Endothelial cell of umbilical vein (primary cell): ENCODE results near the gene SHROOM2. TPM values are rescaled to one million over a fixed set of nuclear protein-coding genes. Genes with fewer than 3 reads are reported as not detected.
A peak's percentile ranks its signal among the peaks of the same experiment; 100 is the strongest.

Experiments
- BruUV-seq: library from RNA; stranded (reverse); fragments of 400-500 nt; replicated peaks from 2 replicates; lab custom pipeline; 2021; lab: Mats Ljungman, UMichigan
- CTCF ChIA-PET: fragments of 300-600, 350-600 bp; sonication (Branson Sonifier 250); formaldehyde crosslinking; loops from one replicate; lab custom pipeline; 2021; ENCODE audit warnings: antibody characterized with exemption, inconsistent platforms; lab: Charles Lee
- POLR2A ChIA-PET: fragments of 300-600, 350-600 bp; sonication (Branson Sonifier 250); formaldehyde crosslinking; loops from one replicate; lab custom pipeline; 2021; ENCODE audit warnings: antibody characterized with exemption, inconsistent platforms; lab: Charles Lee
- DNase-seq: peaks from one replicate; pipeline ENCODE4 v3.0.0-alpha.2; 2011; ENCODE audit warnings: low read depth, low spot score
- FAIRE-seq: peaks from 2 replicates; lab custom pipeline; 2011; peaks lifted over from hg19 to GRCh38; lab: Jason Lieb, UNC
- H2AFZ ChIP-seq: 2 replicates; pipeline ENCODE4 v1.6.0; 2012; ENCODE audit warnings: low read depth, low read length, control low read depth, inconsistent platforms
- H3K27ac ChIP-seq: 2 replicates; pipeline ENCODE4 v1.5.1; 2011; ENCODE audit warnings: low read depth, mild to moderate bottlenecking, control low read depth, low read length, moderate library complexity; ENCODE audit not compliant: insufficient read depth
- H3K27me3 ChIP-seq, 2 experiments: 2 replicates each; pipeline versions ENCODE4 v1.6.0 to v1.6.1; 2011; ENCODE audit warnings: low read length in 2 of 2, mixed read lengths in 1 of 2; ENCODE audit not compliant: control insufficient read depth in 2 of 2, insufficient read depth in 2 of 2
- H3K36me3 ChIP-seq, 2 experiments: 2 replicates in 1 of 2; 3 replicates in 1 of 2; pipeline ENCODE4 v1.5.1; 2011; ENCODE audit warnings: low read length in 2 of 2, mild to moderate bottlenecking in 1 of 2, moderate library complexity in 1 of 2; ENCODE audit not compliant: control insufficient read depth in 2 of 2, insufficient read depth in 2 of 2; ENCODE audit errors: extremely low read depth in 1 of 2
- H3K4me1 ChIP-seq: 3 replicates; pipeline ENCODE4 v1.5.1; 2011; ENCODE audit warnings: mild to moderate bottlenecking, low read length; ENCODE audit not compliant: control insufficient read depth, insufficient read depth; ENCODE audit errors: extremely low read depth
- H3K4me2 ChIP-seq: 2 replicates; pipeline ENCODE4 v1.6.1; 2011; ENCODE audit warnings: low read length, control low read depth, mixed read lengths; ENCODE audit not compliant: insufficient read depth
- H3K4me3 ChIP-seq, 3 experiments: fragments of 200-600 bp in 1 of 3; sonication (generic), shearing (Covaris generic) in 1 of 3; replicated peaks in 1 of 3; 2 replicates each; pipeline ENCODE4 v1.5.1; 2011 to 2016; ENCODE audit warnings: control low read depth in 3 of 3, low read length in 3 of 3, mild to moderate bottlenecking in 2 of 3, inconsistent platforms in 1 of 3, low read depth in 1 of 3, moderate library complexity in 1 of 3; ENCODE audit not compliant: insufficient read depth in 1 of 3
- H3K79me2 ChIP-seq: 2 replicates; pipeline ENCODE4 v1.6.0; 2012; ENCODE audit warnings: low read length, inconsistent platforms; ENCODE audit not compliant: control insufficient read depth, insufficient read depth
- H3K9ac ChIP-seq: replicated peaks from 2 replicates; pipeline ENCODE3; 2011; ENCODE audit warnings: low read length, control low read depth; ENCODE audit not compliant: insufficient read depth; ENCODE audit errors: extremely low read depth
- H3K9me1 ChIP-seq: replicated peaks from 3 replicates; pipeline ENCODE4 v1.6.0; 2011; ENCODE audit warnings: mild to moderate bottlenecking, low read length; ENCODE audit not compliant: control insufficient read depth, insufficient read depth; ENCODE audit errors: extremely low read depth
- H3K9me3 ChIP-seq: replicated peaks from 2 replicates; pipeline ENCODE4 v1.5.1; 2012; ENCODE audit warnings: low read length, inconsistent platforms; ENCODE audit not compliant: control insufficient read depth, insufficient read depth
- H4K20me1 ChIP-seq: replicated peaks from 2 replicates; pipeline ENCODE3; 2011; ENCODE audit warnings: mild to moderate bottlenecking, low read length; ENCODE audit not compliant: control insufficient read depth, insufficient read depth; ENCODE audit errors: extremely low read depth
- CTCF ChIP-seq, 2 donors: IDR thresholded peaks; 1 replicate in 1 of 2; 2 replicates in 1 of 2; pipeline ENCODE4 v1.5.1; 2011; ENCODE audit warnings: low read length in 2 of 2, mild to moderate bottlenecking in 2 of 2, moderate library complexity in 2 of 2, control low read depth in 1 of 2, inconsistent platforms in 1 of 2, low read depth in 1 of 2; ENCODE audit not compliant: insufficient read depth in 1 of 2; ENCODE audit errors: extremely low read depth in 1 of 2
- EZH2 ChIP-seq: IDR thresholded peaks from 2 replicates; pipeline ENCODE4 v1.6.1; 2012; ENCODE audit warnings: borderline replicate concordance, low read depth, mild to moderate bottlenecking, moderate library complexity, low read length, inconsistent platforms; ENCODE audit not compliant: severe bottlenecking
- FOS ChIP-seq: IDR thresholded peaks from 2 replicates; pipeline ENCODE4 v1.6.1; 2011; ENCODE audit warnings: mild to moderate bottlenecking, low read length, moderate library complexity, borderline replicate concordance; ENCODE audit not compliant: insufficient read depth
- GATA2 ChIP-seq: IDR thresholded peaks from 2 replicates; pipeline ENCODE4 v1.7.0; 2011; ENCODE audit warnings: low read depth, mild to moderate bottlenecking, moderate library complexity, mixed read lengths, low read length; ENCODE audit not compliant: insufficient read length, insufficient read depth
- JUN ChIP-seq: IDR thresholded peaks from 2 replicates; pipeline ENCODE4 v1.6.1; 2011; ENCODE audit warnings: borderline replicate concordance, low read depth; ENCODE audit not compliant: insufficient read length, insufficient read depth
- MYC ChIP-seq: IDR thresholded peaks from one replicate; pipeline ENCODE4 v1.6.1; 2011; ENCODE audit warnings: mild to moderate bottlenecking, low read depth, low read length
- POLR2A ChIP-seq: IDR thresholded peaks from 2 replicates; pipeline ENCODE4 v1.6.1; 2012; ENCODE audit warnings: low read depth, mild to moderate bottlenecking, control low read depth, low read length
- POLR2AphosphoS5 ChIP-seq: IDR thresholded peaks from 2 replicates; pipeline ENCODE4 v1.6.1; 2012; ENCODE audit warnings: low read depth, mild to moderate bottlenecking, control low read depth, low read length, moderate library complexity; ENCODE audit not compliant: insufficient read depth
- dilution Hi-C: fragments of 300-500 bp; cut with MboI; formaldehyde crosslinking; loops from one replicate; pipeline ENCODE4 v1.15.0; 2019; ENCODE audit warnings: low sequenced_read_pairs; ENCODE audit not compliant: extremely low pct_ligation_motif_present
- intact Hi-C: fragments of 100-400 bp; cut with micrococcal nuclease; formaldehyde crosslinking; loops from one replicate; pipeline ENCODE4 v1.10.0; 2022
- polyA plus RNA-seq, 4 experiments: library from polyadenylated mRNA; depleted of rRNA in 3 of 4; stranded (reverse) in 3 of 4; unstranded in 1 of 4; fragments of >200 nt; gene quantifications; 2 replicates each; pipeline versions ENCODE4 v1.2.1 to v1.2.3, GENCODE V29; 2011 to 2012; ENCODE audit warnings: missing spikeins in 1 of 4
- total RNA-seq: library from RNA; stranded (reverse); gene quantifications from 2 replicates; pipeline ENCODE4 v1.2.3, GENCODE V29; 2021
- TF ChIP-seq, protein P1 (sequence below): IDR thresholded peaks from 2 replicates; pipeline ENCODE4 v1.6.1; 2011; ENCODE audit not compliant: insufficient read depth, insufficient read length

SHROOM2 gene
- total and polyA plus RNA-seq, 2 donors (not counting 3 experiments of a cell fraction or from before 2014, with no cell fraction given) = 3.7 to 11.8 TPM

GRCh38 chrX:9746148-9746888 lies 39.9 kb upstream of the SHROOM2 start:
- no peaks in the 10 kb centered on the region for H4K20me1 ChIP-seq
- no peak overlapping the region for H2AFZ ChIP-seq
- H3K4me1 ChIP-seq = peaks cover 32% of the 10 kb centered on the region
- H3K4me2 ChIP-seq = peak overlapping the region; percentile 65
- peak; percentile 80 for FAIRE-seq
- TF ChIP-seq CTCF (IDR thresholded peaks at IDR 0.05; ENCODE audit: extremely low read depth in 1 of 2, insufficient read depth in 1 of 2, low read depth in 1 of 2, low read length in 2 of 2) (no peak), EZH2 (no peak), JUN (peak; percentile 88), POLR2A (no peak), MYC (no peak), FOS (peak; percentile 78), POLR2AphosphoS5 (peak; percentile 49), GATA2 (peak; percentile 87)
- TF ChIP-seq, protein P1, sequence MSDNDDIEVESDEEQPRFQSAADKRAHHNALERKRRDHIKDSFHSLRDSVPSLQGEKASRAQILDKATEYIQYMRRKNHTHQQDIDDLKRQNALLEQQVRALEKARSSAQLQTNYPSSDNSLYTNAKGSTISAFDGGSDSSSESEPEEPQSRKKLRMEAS = no peak
- H3K4me3 ChIP-seq = peak overlapping the region in 1 of 3 experiments; percentile 13
- dilution Hi-C loops = no loop called here
- BruUV-seq = TSS peak; percentile 75
- peak overlapping the region; percentile 99 for H3K27ac ChIP-seq
- no peaks in the 10 kb centered on the region for H3K9me1 ChIP-seq
- peak overlapping the region; percentile 92 for H3K9ac ChIP-seq
- H3K9me3 ChIP-seq = no peaks in the 10 kb centered on the region
- DNase-seq = peak; percentile 92
- intact Hi-C loops = loop anchor here (1.0 to 5.0 kb wide), 7 partner anchors 24 to 264 kb away; no protein-coding TSS in a partner anchor
- POLR2A ChIA-PET = interaction anchor here (0.7 to 1.1 kb wide), 2 partner anchors 16 to 18 kb away, joined by 3 to 7 read pairs; no protein-coding TSS in a partner anchor
- no peaks in the 10 kb centered on the region for H3K79me2 ChIP-seq
- H3K36me3 ChIP-seq = no peaks in the 10 kb centered on the region
- H3K27me3 ChIP-seq = no peaks in the 10 kb centered on the region
- CTCF ChIA-PET = interaction anchor here (0.7 to 2.3 kb wide), 3 partner anchors 12 to 373 kb away, joined by 3 to 7 read pairs (median 3); no protein-coding TSS in a partner anchor
